T-helper 17 cell (primary cell): ENCODE measurements around the gene RHOH. TPM values are rescaled to one million over a fixed set of nuclear protein-coding genes. Genes with fewer than 3 reads are reported as not detected.

Experiments used
- ATAC-seq: fragments of 150-1000 bp; cut with Tn5 transposase; 2 replicates; pipeline ENCODE4 v1.10.0; 2021; ENCODE audit warnings: mild to moderate bottlenecking, moderate library complexity
- DNase-seq, 3 donors: peaks; one replicate each; pipeline versions ENCODE4 v3.0.0 to v3.0.0-alpha.2; 2020 to 2021
- H3K9me3 ChIP-seq: one replicate; pipeline ENCODE4 v1.7.0; 2013; ENCODE audit warnings: low read length, mild to moderate bottlenecking; ENCODE audit not compliant: control insufficient read depth, poor library complexity, severe bottlenecking
- H3K27ac Mint-ChIP-seq: one replicate; pipeline ENCODE4 v1.8.0; 2022; ENCODE audit warnings: mild to moderate bottlenecking, moderate library complexity, mixed read lengths
- H3K27me3 Mint-ChIP-seq: one replicate; pipeline ENCODE4 v1.8.0; 2022; ENCODE audit warnings: mixed read lengths
- H3K36me3 Mint-ChIP-seq: one replicate; pipeline ENCODE4 v1.8.0; 2022; ENCODE audit warnings: low read depth, mixed read lengths
- H3K4me1 Mint-ChIP-seq: one replicate; pipeline ENCODE4 v1.8.0; 2022; ENCODE audit warnings: mild to moderate bottlenecking, mixed read lengths
- H3K4me3 Mint-ChIP-seq: one replicate; pipeline ENCODE4 v1.8.0; 2022; ENCODE audit warnings: mild to moderate bottlenecking, moderate library complexity, mixed read lengths
- total RNA-seq, 4 donors: library from RNA in 2 of 4; stranded (reverse) in 2 of 4; gene quantifications; one replicate each; pipeline ENCODE4 v1.2.3 and lab custom pipeline; 2022 to 2026

The RHOH gene
- total RNA-seq, 2 donors from 2014 or later: 439 to 459 TPM

DNA sequence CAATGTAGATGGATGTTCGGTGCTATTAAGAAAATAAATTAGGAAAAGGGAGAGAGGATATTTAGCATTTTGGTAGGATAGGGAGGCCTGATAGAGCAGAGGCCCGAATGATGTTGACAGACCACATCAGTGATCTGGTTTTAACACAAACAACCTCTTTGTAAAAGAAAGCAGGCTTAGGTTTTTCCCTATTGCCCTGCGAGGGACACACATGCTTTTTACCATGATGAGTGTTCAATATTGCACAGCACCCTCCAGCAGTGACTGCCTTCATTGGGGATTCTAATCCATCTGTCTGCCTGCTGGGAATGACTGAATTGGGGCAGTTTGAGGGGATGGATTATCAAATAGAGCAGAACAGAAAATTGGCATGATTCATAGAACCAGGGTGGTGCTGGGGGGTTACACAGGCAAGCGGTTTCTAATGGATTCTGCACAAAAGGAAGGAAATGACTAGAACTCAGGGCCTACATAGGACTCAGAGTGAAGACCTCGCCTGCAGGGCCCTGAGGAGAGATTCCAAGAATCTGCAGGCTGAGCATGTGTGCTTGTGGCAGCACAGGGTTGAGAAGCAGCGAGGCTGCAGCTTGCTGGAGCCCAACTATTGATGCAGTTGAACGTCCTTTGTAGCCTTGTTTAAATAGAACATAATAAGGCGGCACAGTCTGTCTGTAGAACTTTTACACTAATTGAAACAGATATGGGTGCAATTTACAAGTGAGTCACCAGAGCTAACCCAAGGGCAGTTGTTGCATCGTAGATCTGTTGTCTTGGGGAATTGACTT, 58.0 kb downstream of the RHOH start:
- H3K9me3 ChIP-seq: no peaks in the 10 kb centered on the region
- Mint-ChIP-seq H3K4me3 (peak overlapping the region; percentile 87), H3K36me3 (no peaks in the 10 kb centered on the region), H3K27me3 (no peaks in the 10 kb centered on the region), H3K27ac (peak overlapping the region; percentile 99), H3K4me1 (peaks cover 51% of the 10 kb centered on the region)
- no peak for DNase-seq
- ATAC-seq: peak; percentile 29

DNA sequence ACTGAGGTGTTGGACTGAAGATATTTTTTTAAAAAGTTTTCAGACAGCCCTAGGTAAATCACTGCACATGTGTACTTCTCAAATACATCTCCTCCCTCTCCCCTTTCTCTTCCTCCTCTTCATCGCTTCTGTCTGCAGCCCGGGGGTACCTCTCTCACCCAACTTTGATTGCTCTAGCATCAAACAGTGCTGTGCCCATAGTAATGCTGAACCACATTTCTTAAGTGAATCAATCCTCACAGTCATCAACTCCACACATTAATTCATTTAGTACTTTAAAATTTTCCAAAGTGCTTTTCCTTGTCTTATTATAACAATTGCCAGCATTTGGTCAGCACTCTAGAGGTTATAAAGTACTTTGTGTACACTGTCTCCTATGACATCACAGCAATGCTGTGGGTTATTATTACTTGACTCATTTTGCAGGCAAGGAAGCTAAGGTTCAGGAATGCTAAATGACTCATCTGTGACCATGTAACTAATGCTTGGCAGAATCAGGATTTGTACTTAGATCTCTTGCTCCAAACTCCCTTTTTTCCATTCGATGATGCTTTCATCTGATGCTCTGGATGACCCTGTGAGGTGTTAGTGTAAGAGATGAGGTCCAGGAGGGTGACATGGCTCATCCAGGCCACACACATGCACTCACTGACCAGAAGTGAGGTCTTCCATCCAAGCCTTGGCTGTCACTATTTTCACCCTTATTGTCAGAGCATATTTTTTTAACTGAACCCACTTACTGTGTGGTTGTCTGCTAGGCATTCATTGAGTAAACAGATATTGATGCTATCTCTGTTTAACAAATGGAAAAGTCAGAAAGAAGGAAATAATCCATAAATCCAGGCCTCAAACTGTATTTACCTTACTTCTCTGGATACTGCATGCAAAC, 58.8 kb downstream of the RHOH start:
- Mint-ChIP-seq H3K36me3 (no peaks in the 10 kb centered on the region), H3K4me1 (peaks cover 46% of the 10 kb centered on the region), H3K27me3 (no peaks in the 10 kb centered on the region), H3K27ac (peak overlapping the region; percentile 99), H3K4me3 (peak overlapping the region; percentile 33)
- ATAC-seq (no peak), DNase-seq (no peak)
- H3K9me3 ChIP-seq: no peaks in the 10 kb centered on the region

DNA sequence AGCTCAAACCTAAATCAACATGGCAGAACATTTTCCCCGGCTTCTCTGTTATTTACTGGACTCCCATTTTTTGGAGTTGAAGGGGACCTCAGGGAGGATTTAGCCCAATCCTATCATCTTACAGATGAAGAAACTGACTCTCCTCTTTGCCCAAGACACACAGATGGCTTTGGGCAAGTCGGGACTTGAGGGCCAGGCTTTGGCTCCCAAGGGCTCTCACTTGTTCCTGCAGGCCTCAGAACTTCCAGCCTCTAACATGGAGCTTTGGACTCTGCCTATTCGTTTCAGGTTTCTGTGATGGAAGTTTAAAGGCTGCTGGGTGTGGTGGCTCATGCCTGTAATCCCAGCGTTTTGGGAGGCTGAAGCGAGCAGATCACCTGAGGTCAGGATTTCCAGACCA, 59.5 kb downstream of the RHOH start:
- Mint-ChIP-seq H3K36me3 (no peaks in the 10 kb centered on the region), H3K4me1 (peaks cover 46% of the 10 kb centered on the region), H3K4me3 (no peak overlapping the region), H3K27ac (peak overlapping the region; percentile 99), H3K27me3 (no peaks in the 10 kb centered on the region)
- H3K9me3 ChIP-seq: no peaks in the 10 kb centered on the region
- ATAC-seq (no peak), DNase-seq (no peak)

DNA sequence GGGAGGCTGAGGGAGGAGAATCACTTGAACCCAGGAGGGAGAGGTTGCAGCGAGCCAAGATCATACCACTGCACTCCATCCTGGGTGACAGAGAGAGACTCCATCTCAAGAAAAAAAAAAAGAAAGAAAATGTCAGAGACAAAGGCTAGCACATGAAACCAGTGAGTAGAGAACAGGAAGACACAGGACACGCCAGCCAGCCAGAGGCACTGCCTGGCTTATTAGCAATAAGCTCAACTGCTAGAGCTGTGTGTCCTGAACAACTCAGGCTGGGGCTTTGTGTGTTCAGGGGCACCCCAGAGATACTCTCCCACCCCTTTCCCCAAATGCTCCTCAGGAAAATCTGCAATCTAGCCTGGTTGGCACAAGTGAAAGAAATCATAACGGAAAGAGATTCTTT, 60.0 kb downstream of the RHOH start:
- peak overlapping the region; percentile 99 for H3K27ac Mint-ChIP-seq
- no peak for ATAC-seq

DNA sequence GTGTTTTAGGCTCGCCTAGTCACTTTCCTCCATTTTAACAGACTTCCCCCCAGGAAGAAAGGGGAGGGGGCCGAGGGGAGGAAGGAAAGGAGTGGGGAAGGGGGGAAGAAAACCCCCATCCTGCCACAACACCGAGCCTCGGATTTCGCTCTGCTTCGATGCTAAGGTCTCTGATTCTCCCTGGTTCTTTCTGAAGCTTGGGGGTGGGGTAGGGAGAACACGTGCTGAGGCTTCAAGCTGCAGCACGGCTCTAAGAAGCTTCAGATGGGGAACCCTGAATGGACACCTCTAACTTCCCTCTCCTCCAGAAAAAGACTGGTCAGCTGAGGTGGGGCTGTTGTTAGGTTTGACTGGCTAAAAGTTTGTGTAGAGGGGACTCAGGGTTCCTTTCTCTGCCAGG, 61.8 kb downstream of the RHOH start:
- H3K9me3 ChIP-seq: no peaks in the 10 kb centered on the region
- no peaks in the 10 kb centered on the region for H3K36me3 Mint-ChIP-seq
- H3K27me3 Mint-ChIP-seq: no peaks in the 10 kb centered on the region
- DNase-seq: no peak
- peaks cover 45% of the 10 kb centered on the region for H3K4me1 Mint-ChIP-seq
- ATAC-seq: no peak
- H3K27ac Mint-ChIP-seq: peak overlapping the region; percentile 63
- H3K4me3 Mint-ChIP-seq: peak overlapping the region; percentile 7

More for the DNA sequence above, 60.0 kb downstream of the RHOH start:
- DNase-seq: no peak
- H3K4me1 Mint-ChIP-seq: peaks cover 46% of the 10 kb centered on the region
- no peaks in the 10 kb centered on the region for H3K9me3 ChIP-seq
- no peak overlapping the region for H3K4me3 Mint-ChIP-seq
- H3K36me3 Mint-ChIP-seq: no peaks in the 10 kb centered on the region
- H3K27me3 Mint-ChIP-seq: no peaks in the 10 kb centered on the region

DNA sequence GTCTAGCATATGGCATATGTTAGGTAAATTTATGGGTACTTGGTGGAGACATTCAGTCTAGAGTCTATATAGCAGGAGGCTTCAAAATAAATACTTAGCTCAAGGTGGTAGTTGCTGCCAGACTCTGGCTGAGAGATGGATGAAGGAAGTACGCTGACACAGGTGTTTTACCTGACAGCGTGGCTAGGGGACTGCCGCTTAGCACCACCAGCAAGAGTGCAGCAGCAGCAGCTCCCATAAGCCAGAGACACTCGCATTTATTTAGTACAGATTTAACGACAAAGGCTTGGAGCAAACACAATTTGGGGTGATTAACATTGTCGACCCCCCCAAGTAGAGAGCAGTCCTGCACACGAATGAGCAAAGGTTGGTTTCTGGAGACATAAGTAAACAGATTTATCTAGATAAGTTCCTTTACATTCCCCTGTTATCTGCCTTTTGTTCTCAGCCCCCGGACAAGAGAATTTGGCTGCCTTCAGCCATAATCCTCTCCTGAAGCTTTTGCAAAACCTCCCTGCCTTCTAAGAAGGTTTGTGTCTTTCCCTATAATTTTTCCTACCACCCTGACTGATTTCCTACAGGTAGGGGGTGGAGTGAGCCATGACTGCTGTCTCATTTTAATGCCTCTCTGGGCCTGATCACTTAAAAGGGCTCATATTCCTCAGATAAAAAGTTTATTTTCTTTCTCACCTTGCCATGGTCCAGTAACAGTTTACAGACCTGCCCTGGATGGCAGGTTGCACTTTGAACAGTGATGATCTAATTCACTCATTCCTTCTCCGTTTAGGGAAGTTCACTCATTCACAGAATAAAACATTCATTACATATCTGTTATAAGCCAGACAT, 64.6 kb downstream of the RHOH start:
- Mint-ChIP-seq H3K27ac (no peak overlapping the region), H3K36me3 (no peaks in the 10 kb centered on the region), H3K4me3 (no peak overlapping the region), H3K4me1 (peaks cover 29% of the 10 kb centered on the region), H3K27me3 (no peaks in the 10 kb centered on the region)
- no peak for ATAC-seq
- H3K9me3 ChIP-seq: no peaks in the 10 kb centered on the region
- DNase-seq: no peak

DNA sequence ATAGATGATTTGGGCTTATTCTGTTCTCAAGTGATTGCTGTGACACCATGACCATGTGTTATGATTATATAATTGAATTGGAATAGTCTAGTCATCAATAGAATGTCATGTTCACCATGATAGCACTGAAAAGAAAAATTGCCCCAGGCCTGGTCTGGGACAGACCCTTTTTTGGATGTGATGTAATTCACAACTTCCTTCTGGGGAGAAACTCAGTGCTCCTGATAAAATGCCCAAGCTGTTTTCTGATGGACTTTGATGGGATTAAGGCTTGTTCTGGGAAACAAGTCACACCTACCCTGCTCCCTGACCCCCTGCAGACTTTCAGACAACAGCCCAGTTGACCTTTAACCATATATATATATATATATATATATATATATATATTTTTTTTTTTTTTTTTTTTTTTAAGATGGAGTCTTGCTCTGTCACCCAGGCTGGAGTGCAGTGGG, 65.3 kb downstream of the RHOH start:
- H3K4me3 Mint-ChIP-seq: no peak overlapping the region
- H3K36me3 Mint-ChIP-seq: no peaks in the 10 kb centered on the region
- ATAC-seq: no peak
- no peaks in the 10 kb centered on the region for H3K27me3 Mint-ChIP-seq
- H3K9me3 ChIP-seq: no peaks in the 10 kb centered on the region
- no peak overlapping the region for H3K27ac Mint-ChIP-seq
- H3K4me1 Mint-ChIP-seq: peaks cover 24% of the 10 kb centered on the region
- no peak for DNase-seq

DNA sequence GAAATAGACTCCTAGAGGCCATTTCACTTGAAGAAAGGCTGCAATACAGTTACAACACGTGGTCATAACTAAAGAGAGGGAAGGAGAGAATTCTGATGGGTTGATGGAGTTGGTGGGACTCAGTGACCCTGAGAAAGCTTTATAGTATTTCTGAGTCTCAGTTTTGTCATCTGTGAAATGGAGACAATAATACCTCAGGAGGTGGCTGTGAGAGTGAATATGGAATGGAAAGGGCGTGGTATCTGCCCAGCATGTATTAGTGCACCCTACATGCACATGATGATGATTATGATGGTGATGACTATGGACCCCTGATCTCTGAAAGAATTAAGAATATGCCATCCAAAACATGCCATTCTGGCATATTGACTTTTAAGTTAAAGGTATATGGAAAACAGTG, 66.0 kb downstream of the RHOH start:
- peaks cover 27% of the 10 kb centered on the region for H3K4me1 Mint-ChIP-seq
- H3K9me3 ChIP-seq: no peaks in the 10 kb centered on the region
- H3K36me3 Mint-ChIP-seq: no peaks in the 10 kb centered on the region
- H3K4me3 Mint-ChIP-seq: no peak overlapping the region
- no peaks in the 10 kb centered on the region for H3K27me3 Mint-ChIP-seq
- ATAC-seq (no peak), DNase-seq (no peak)
- H3K27ac Mint-ChIP-seq: no peak overlapping the region

DNA sequence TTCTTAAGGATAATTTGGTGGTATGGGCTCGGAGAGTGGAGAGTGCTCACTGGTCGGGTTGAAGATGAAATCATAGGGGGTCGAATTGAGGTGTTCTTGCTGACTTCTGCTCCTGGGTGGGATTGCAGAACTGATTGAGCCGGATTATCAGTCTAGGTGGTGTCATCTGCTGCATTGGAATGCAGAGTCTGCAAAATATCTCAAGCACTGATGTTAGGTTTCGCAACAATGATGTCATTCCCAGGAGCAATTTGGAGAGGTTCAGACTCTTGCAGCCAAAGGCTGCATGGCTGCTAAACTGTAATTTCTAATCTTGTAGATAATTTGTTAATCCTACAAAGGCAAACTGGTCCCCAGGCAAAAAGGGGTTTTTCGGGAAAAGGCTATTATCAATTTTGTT, 67.7 kb downstream of the RHOH start:
- Mint-ChIP-seq H3K36me3 (no peaks in the 10 kb centered on the region), H3K27ac (no peak overlapping the region), H3K4me1 (peaks cover 26% of the 10 kb centered on the region), H3K4me3 (no peak overlapping the region), H3K27me3 (no peaks in the 10 kb centered on the region)
- DNase-seq: no peak
- no peak for ATAC-seq
- no peaks in the 10 kb centered on the region for H3K9me3 ChIP-seq

DNA sequence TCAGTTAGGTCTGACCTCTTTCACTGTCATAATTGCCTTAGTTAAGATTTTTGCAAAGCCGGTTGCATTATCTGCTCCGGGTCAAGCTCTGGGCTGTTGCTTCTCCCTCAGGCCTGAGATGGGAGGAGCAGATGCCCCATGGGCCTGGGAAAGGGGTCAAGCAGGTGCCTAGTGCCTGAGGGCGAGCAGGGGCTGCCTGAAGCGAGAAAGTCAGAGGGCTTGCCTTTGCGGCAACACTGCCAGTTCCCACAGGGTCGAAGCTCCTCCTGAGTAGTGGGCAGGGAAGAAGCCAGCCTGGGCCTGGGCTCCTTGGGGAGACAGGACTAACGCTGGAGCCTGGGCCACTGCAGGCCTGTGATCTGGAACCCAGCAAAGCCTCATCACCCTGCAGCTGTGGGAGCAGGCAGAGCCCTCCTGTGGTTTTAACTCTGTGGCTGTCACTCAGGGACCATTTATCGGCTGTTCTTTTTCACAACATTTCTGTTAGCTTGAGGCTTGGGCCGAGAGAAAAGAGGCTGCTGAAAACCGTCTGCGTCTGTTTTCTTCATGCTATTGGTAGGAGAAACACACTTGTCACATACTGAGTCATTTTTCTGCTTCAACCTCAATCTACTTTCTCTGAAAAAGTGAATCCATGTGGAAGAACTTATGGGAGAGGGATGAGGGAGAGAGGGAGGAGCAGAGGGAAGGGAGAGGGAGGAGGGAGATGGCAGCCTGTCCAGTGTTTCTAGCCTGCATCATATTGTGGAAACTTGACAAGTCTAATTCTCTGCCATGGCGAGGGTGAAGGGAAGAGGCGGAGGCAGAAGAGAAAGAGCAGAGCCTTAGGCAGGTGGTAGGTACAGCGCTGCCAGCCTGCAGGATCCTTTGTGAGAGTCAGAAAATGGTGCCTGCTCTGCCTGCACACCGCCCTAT, 68.4 kb downstream of the RHOH start:
- H3K27me3 Mint-ChIP-seq: no peaks in the 10 kb centered on the region
- H3K4me1 Mint-ChIP-seq: peaks cover 26% of the 10 kb centered on the region
- DNase-seq: no peak
- no peaks in the 10 kb centered on the region for H3K9me3 ChIP-seq
- H3K4me3 Mint-ChIP-seq: peak overlapping the region; percentile 71
- no peaks in the 10 kb centered on the region for H3K36me3 Mint-ChIP-seq
- peak overlapping the region; percentile 80 for H3K27ac Mint-ChIP-seq
- peak; percentile 76 for ATAC-seq

DNA sequence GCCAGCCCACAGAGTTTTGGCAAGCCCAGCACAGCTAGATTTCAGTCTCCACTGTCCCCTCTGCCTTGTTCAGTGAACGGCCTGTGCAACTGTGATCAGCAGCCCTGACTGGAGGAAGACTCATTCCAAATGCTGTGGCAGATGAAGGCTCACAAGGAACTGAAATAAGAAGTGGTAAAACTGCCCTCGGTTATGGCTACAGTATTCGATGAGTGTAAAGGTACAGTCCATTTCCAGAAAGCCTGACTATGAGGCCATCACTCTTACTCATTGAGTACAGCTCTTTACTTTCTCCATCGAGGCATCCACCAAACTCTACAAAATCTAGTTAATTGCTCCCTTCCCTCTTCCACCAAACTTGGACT, 69.1 kb downstream of the RHOH start:
- no peak for DNase-seq
- H3K27ac Mint-ChIP-seq: peak overlapping the region; percentile 80
- peak overlapping the region; percentile 71 for H3K4me3 Mint-ChIP-seq
- H3K36me3 Mint-ChIP-seq: no peaks in the 10 kb centered on the region
- ATAC-seq: no peak
- H3K9me3 ChIP-seq: no peaks in the 10 kb centered on the region
- peaks cover 25% of the 10 kb centered on the region for H3K4me1 Mint-ChIP-seq
- H3K27me3 Mint-ChIP-seq: no peaks in the 10 kb centered on the region

DNA sequence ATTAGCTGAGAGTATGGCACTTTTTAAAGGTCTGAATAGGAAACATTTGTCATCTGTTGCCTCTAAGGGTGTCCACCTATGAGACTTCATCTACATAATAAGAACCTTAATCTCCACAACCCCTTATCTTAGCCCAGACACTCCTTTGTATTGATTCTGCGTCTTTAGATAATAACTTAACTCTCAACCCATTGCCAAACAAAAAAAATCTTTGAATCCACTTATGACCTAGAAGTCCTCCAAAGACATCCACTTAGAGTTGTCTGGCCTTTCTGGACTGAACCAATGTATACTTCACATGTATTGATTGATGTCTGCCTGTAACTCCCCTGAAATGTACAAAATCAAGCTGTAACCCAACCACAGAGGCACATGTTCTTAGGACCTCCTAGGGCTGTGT, 72.3 kb downstream of the RHOH start:
- peaks cover 19% of the 10 kb centered on the region for H3K4me1 Mint-ChIP-seq
- no peak overlapping the region for H3K4me3 Mint-ChIP-seq
- no peak overlapping the region for H3K27ac Mint-ChIP-seq
- no peaks in the 10 kb centered on the region for H3K9me3 ChIP-seq
- no peaks in the 10 kb centered on the region for H3K27me3 Mint-ChIP-seq
- DNase-seq (no peak), ATAC-seq (no peak)
- H3K36me3 Mint-ChIP-seq: no peaks in the 10 kb centered on the region
